ENCODE data around the gene ERP27. TPM values are rescaled to one million over a fixed set of nuclear protein-coding genes. Genes with fewer than 3 reads are reported as not detected.

Gene ERP27
- total RNA-seq, 1 donor from 2014 or later = 12.4 TPM

DNA sequence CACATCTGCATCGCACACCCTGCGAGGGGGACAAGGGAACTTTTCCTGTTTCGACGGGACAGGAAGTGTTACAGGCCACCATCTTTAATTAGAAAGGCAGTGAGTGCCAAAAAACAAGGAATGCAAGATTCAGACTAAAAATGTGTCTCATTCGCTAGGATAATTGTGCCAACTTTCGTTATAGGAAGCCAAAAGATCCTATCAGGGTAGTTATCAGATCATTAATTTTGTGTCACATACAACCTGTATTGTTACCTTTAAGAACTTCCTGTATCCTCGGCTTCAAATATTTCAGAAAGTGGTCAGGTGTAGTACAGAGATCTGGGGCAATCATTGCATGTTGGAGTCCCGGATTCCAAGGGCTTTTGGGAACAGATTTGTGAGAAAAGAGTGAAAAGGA, 33.5 kb downstream of the ERP27 start:
- TF ChIP-seq, protein P1, sequence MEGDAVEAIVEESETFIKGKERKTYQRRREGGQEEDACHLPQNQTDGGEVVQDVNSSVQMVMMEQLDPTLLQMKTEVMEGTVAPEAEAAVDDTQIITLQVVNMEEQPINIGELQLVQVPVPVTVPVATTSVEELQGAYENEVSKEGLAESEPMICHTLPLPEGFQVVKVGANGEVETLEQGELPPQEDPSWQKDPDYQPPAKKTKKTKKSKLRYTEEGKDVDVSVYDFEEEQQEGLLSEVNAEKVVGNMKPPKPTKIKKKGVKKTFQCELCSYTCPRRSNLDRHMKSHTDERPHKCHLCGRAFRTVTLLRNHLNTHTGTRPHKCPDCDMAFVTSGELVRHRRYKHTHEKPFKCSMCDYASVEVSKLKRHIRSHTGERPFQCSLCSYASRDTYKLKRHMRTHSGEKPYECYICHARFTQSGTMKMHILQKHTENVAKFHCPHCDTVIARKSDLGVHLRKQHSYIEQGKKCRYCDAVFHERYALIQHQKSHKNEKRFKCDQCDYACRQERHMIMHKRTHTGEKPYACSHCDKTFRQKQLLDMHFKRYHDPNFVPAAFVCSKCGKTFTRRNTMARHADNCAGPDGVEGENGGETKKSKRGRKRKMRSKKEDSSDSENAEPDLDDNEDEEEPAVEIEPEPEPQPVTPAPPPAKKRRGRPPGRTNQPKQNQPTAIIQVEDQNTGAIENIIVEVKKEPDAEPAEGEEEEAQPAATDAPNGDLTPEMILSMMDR (conservative IDR thresholded peaks at IDR 0.05) = no peak
- Mint-ChIP-seq H3K27ac (peak overlapping the region; percentile 29), H3K4me3 (peak overlapping the region; percentile 4), H3K4me1 (ENCODE audit: unreplicated experiment) (peaks cover 7% of the 10 kb centered on the region), H3K27me3 (no peaks in the 10 kb centered on the region), H3K36me3 (peaks cover 25% of the 10 kb centered on the region), H3K9me3 (peaks cover 12% of the 10 kb centered on the region)
- no peak for DNase-seq (ENCODE audit: extremely low spot score, unreplicated experiment)

DNA sequence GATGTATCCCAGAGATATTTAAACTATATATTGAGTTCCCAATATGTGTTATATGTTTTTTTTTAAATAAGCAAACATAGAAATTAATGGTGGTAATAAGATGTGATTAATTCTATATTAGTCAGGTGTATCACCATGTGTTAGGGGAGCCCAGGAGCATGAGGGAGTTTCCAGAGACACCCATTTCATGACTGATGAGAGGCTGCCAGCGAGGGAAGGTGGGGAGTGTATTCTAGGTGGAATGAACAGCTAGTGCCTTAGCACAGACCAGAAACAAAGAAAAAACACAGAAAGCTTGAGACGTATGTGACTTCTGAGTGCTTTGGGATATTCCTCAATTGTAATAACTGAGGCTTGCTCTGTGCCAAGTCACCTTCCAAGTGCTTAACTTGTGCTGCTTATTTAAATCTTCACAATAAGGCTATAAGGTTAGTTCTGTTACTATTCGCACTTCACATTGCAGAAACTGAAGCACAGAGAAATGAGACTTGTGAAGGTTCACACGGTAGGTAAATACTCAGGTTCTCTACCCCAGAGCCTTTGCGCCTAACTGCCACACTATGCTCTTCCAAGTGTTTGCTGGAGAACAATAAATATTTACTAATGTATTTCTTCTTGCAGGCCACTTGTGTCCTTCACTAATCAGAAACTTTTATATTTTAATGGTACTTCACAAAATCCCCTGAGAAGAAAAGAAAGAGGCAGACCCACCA, 34.8 kb downstream of the ERP27 start:
- H3K4me1 Mint-ChIP-seq (ENCODE audit: unreplicated experiment) = peaks cover 7% of the 10 kb centered on the region
- no peaks in the 10 kb centered on the region for H3K27me3 Mint-ChIP-seq
- H3K27ac Mint-ChIP-seq = no peak overlapping the region
- peaks cover 21% of the 10 kb centered on the region for H3K36me3 Mint-ChIP-seq
- peaks cover 12% of the 10 kb centered on the region for H3K9me3 Mint-ChIP-seq
- no peak overlapping the region for H3K4me3 Mint-ChIP-seq
- TF ChIP-seq, protein P1 (conservative IDR thresholded peaks at IDR 0.05) = no peak
- DNase-seq (ENCODE audit: extremely low spot score, unreplicated experiment) = no peak

DNA sequence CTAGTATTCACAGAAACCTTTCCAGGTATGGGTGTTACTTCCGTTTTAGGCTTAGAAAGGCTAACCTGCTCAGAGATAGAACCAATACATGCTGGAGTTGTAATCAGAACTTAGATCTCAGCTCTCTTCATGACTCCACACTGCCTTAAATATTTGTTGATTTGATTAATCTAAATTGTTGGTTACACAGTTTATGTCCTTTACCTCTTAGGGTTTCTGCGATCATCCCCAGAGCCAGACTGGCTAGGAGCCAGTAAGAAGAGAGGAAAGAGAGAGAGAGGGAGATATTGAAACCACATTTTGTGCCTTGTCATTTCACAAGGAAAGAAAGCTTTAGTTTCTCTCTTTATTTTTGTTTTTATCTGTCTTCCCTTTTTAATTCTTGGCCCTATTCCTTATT, 35.9 kb downstream of the ERP27 start:
- peaks cover 10% of the 10 kb centered on the region for H3K36me3 Mint-ChIP-seq
- no peak for DNase-seq (ENCODE audit: extremely low spot score, unreplicated experiment)
- no peak overlapping the region for H3K4me3 Mint-ChIP-seq
- H3K4me1 Mint-ChIP-seq (ENCODE audit: unreplicated experiment) = peaks cover 7% of the 10 kb centered on the region
- TF ChIP-seq, protein P1 (conservative IDR thresholded peaks at IDR 0.05) = no peak
- peaks cover 12% of the 10 kb centered on the region for H3K9me3 Mint-ChIP-seq
- H3K27me3 Mint-ChIP-seq = no peaks in the 10 kb centered on the region
- H3K27ac Mint-ChIP-seq = peak overlapping the region; percentile 3

DNA sequence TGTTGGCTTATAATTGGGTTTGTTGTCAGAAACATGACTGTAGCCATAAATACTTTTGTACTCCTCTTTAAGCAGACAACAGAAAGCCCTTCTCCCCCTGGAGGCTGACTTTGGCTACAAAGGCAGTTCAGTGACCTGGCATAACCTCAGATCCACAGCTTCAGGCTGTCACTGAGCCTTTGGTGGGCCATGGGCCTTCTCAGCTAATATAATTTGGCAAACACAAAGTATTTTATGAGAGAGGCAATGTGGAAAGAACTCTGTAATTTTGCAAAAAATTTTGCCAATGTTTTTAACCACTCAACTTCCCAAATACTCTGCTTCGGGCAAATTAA, 37.1 kb downstream of the ERP27 start:
- TF ChIP-seq, protein P1 (conservative IDR thresholded peaks at IDR 0.05) = no peak
- H3K4me1 Mint-ChIP-seq (ENCODE audit: unreplicated experiment) = peaks cover 7% of the 10 kb centered on the region
- peaks cover 10% of the 10 kb centered on the region for H3K36me3 Mint-ChIP-seq
- no peaks in the 10 kb centered on the region for H3K27me3 Mint-ChIP-seq
- no peak overlapping the region for H3K4me3 Mint-ChIP-seq
- no peak for DNase-seq (ENCODE audit: extremely low spot score, unreplicated experiment)
- peaks cover 12% of the 10 kb centered on the region for H3K9me3 Mint-ChIP-seq
- H3K27ac Mint-ChIP-seq = no peak overlapping the region

DNA sequence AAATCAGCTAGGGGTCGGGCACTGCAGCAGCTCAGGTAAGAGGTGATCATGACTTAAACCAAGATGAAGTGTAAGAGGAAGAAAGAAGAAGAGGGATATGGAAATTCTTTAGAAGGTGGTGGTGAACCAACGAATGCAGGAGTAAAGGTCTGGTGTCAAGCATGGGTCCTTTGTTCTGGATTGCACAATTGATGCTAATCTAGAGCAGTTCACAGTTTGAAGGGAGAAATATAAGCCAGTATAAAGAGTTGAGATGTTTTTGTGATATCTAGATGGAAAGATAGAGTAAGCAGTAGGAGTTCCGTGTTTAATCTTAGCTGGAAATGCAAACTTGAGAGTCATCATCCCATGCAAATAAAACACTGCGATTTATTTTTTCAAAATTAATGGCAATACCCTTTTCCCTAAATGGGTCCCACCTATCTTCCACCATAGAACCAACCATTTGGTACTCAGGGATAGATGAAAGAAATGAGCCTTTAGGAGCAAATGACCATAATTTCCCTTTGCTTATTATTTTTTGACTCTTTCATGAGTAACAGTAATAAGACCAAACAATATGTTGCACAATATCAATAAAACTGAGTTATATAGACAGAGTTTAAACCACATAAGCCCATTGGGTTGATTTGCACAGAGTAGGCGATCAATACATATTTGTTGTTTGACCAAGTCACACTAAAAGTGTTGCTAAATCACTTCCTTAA, 37.7 kb downstream of the ERP27 start:
- peaks cover 7% of the 10 kb centered on the region for H3K4me1 Mint-ChIP-seq (ENCODE audit: unreplicated experiment)
- TF ChIP-seq, protein P1 (conservative IDR thresholded peaks at IDR 0.05) = no peak

More for the DNA sequence above, 37.7 kb downstream of the ERP27 start:
- peaks cover 10% of the 10 kb centered on the region for H3K36me3 Mint-ChIP-seq
- no peak overlapping the region for H3K4me3 Mint-ChIP-seq
- H3K27ac Mint-ChIP-seq = no peak overlapping the region
- no peak for DNase-seq (ENCODE audit: extremely low spot score, unreplicated experiment)
- H3K9me3 Mint-ChIP-seq = peaks cover 12% of the 10 kb centered on the region
- H3K27me3 Mint-ChIP-seq = no peaks in the 10 kb centered on the region

Data from type B pancreatic cell (in vitro differentiated cells).